ENCODE data around the gene DBH.

DBH gene

GRCh38 chr9:133599470-133600173 lies 36.5 kb upstream of the DBH start:
- Mint-ChIP-seq H3K4me3 (no peak overlapping the region), H3K27ac (no peak overlapping the region), H3K9me3 (peaks cover 15% of the 10 kb centered on the region), H3K27me3 (peaks cover 2% of the 10 kb centered on the region), H3K4me1 (peaks cover 5% of the 10 kb centered on the region), H3K36me3 (ENCODE audit: low read depth) (peaks cover 5% of the 10 kb centered on the region)
- DNase-seq: no peak
- ATAC-seq: no peak

- no peak overlapping the region for H3K4me3 Mint-ChIP-seq
- peaks cover 15% of the 10 kb centered on the region for H3K9me3 Mint-ChIP-seq
- peaks cover 5% of the 10 kb centered on the region for H3K36me3 Mint-ChIP-seq (ENCODE audit: low read depth)
- H3K27me3 Mint-ChIP-seq: peaks cover 6% of the 10 kb centered on the region
- no peak for ATAC-seq
- no peak overlapping the region for H3K27ac Mint-ChIP-seq
- DNase-seq: no peak
- peaks cover 7% of the 10 kb centered on the region for H3K4me1 Mint-ChIP-seq
Observed at GRCh38 chr9:133600739-133601138, 35.4 kb upstream of the DBH start.

GRCh38 chr9:133601746-133602145 lies 34.4 kb upstream of the DBH start:
- H3K27me3 Mint-ChIP-seq: peaks cover 9% of the 10 kb centered on the region
- H3K4me3 Mint-ChIP-seq: no peak overlapping the region
- DNase-seq: no peak
- peaks cover 15% of the 10 kb centered on the region for H3K9me3 Mint-ChIP-seq
- H3K27ac Mint-ChIP-seq: no peak overlapping the region
- H3K4me1 Mint-ChIP-seq: peaks cover 7% of the 10 kb centered on the region
- peaks cover 5% of the 10 kb centered on the region for H3K36me3 Mint-ChIP-seq (ENCODE audit: low read depth)
- ATAC-seq: no peak

- Mint-ChIP-seq H3K4me1 (peaks cover 7% of the 10 kb centered on the region), H3K27me3 (peaks cover 12% of the 10 kb centered on the region), H3K27ac (no peak overlapping the region), H3K9me3 (peaks cover 9% of the 10 kb centered on the region), H3K36me3 (ENCODE audit: low read depth) (peaks cover 4% of the 10 kb centered on the region), H3K4me3 (no peak overlapping the region)
- no peak for DNase-seq
- no peak for ATAC-seq
Observed at GRCh38 chr9:133602277-133602676, 33.9 kb upstream of the DBH start.

GRCh38 chr9:133603135-133603927 lies 32.8 kb upstream of the DBH start:
- ATAC-seq (no peak), DNase-seq (no peak)
- H3K9me3 Mint-ChIP-seq: no peaks in the 10 kb centered on the region
- H3K4me1 Mint-ChIP-seq: peaks cover 7% of the 10 kb centered on the region
- H3K4me3 Mint-ChIP-seq: no peak overlapping the region
- no peaks in the 10 kb centered on the region for H3K36me3 Mint-ChIP-seq (ENCODE audit: low read depth)
- peaks cover 18% of the 10 kb centered on the region for H3K27me3 Mint-ChIP-seq
- no peak overlapping the region for H3K27ac Mint-ChIP-seq

GRCh38 chr9:133604214-133604613 lies 31.9 kb upstream of the DBH start:
- peak; percentile 44 for DNase-seq

GRCh38 chr9:133604856-133605255 lies 31.3 kb upstream of the DBH start:
- Mint-ChIP-seq H3K4me3 (no peak overlapping the region), H3K36me3 (ENCODE audit: low read depth) (no peaks in the 10 kb centered on the region), H3K27me3 (peaks cover 25% of the 10 kb centered on the region), H3K9me3 (no peaks in the 10 kb centered on the region), H3K4me1 (peaks cover 8% of the 10 kb centered on the region), H3K27ac (no peak overlapping the region)
- peak; percentile 21 for ATAC-seq
- no peak for DNase-seq

More at GRCh38 chr9:133604214-133604613, 31.9 kb upstream of the DBH start:
- no peak overlapping the region for H3K4me3 Mint-ChIP-seq
- peaks cover 7% of the 10 kb centered on the region for H3K4me1 Mint-ChIP-seq
- peaks cover 20% of the 10 kb centered on the region for H3K27me3 Mint-ChIP-seq
- peak; percentile 51 for ATAC-seq
- no peak overlapping the region for H3K27ac Mint-ChIP-seq
- no peaks in the 10 kb centered on the region for H3K36me3 Mint-ChIP-seq (ENCODE audit: low read depth)
- no peaks in the 10 kb centered on the region for H3K9me3 Mint-ChIP-seq

- peaks cover 8% of the 10 kb centered on the region for H3K4me1 Mint-ChIP-seq
- H3K27ac Mint-ChIP-seq: no peak overlapping the region
- no peaks in the 10 kb centered on the region for H3K36me3 Mint-ChIP-seq (ENCODE audit: low read depth)
- H3K4me3 Mint-ChIP-seq: no peak overlapping the region
- DNase-seq (no peak), ATAC-seq (no peak)
- peaks cover 29% of the 10 kb centered on the region for H3K27me3 Mint-ChIP-seq
- no peaks in the 10 kb centered on the region for H3K9me3 Mint-ChIP-seq
Observed at GRCh38 chr9:133605446-133605845, 30.7 kb upstream of the DBH start.

GRCh38 chr9:133605856-133606707 lies 30.1 kb upstream of the DBH start:
- no peak for ATAC-seq
- Mint-ChIP-seq H3K36me3 (ENCODE audit: low read depth) (no peaks in the 10 kb centered on the region), H3K4me3 (no peak overlapping the region), H3K27me3 (peaks cover 36% of the 10 kb centered on the region), H3K4me1 (peaks cover 8% of the 10 kb centered on the region), H3K27ac (no peak overlapping the region), H3K9me3 (no peaks in the 10 kb centered on the region)
- no peak for DNase-seq

GRCh38 chr9:133606708-133607025 lies 29.5 kb upstream of the DBH start:
- Mint-ChIP-seq H3K27me3 (peaks cover 42% of the 10 kb centered on the region), H3K9me3 (no peaks in the 10 kb centered on the region), H3K4me1 (peaks cover 8% of the 10 kb centered on the region), H3K36me3 (ENCODE audit: low read depth) (no peaks in the 10 kb centered on the region), H3K27ac (no peak overlapping the region), H3K4me3 (no peak overlapping the region)
- no peak for DNase-seq
- ATAC-seq: no peak

GRCh38 chr9:133607381-133607780 lies 28.8 kb upstream of the DBH start:
- Mint-ChIP-seq H3K9me3 (no peaks in the 10 kb centered on the region), H3K36me3 (ENCODE audit: low read depth) (no peaks in the 10 kb centered on the region), H3K4me1 (peaks cover 8% of the 10 kb centered on the region), H3K4me3 (no peak overlapping the region), H3K27ac (no peak overlapping the region), H3K27me3 (peaks cover 45% of the 10 kb centered on the region)
- DNase-seq (no peak), ATAC-seq (no peak)

GRCh38 chr9:133607976-133608375 lies 28.2 kb upstream of the DBH start:
- DNase-seq (no peak), ATAC-seq (no peak)
- Mint-ChIP-seq H3K9me3 (no peaks in the 10 kb centered on the region), H3K27ac (no peak overlapping the region), H3K4me1 (peaks cover 8% of the 10 kb centered on the region), H3K36me3 (ENCODE audit: low read depth) (no peaks in the 10 kb centered on the region), H3K27me3 (peaks cover 45% of the 10 kb centered on the region), H3K4me3 (no peak overlapping the region)

GRCh38 chr9:133608382-133608781 lies 27.8 kb upstream of the DBH start:
- H3K4me3 Mint-ChIP-seq: no peak overlapping the region
- H3K27me3 Mint-ChIP-seq: peaks cover 48% of the 10 kb centered on the region

GRCh38 chr9:133608889-133609288 lies 27.3 kb upstream of the DBH start:
- H3K4me1 Mint-ChIP-seq: peaks cover 8% of the 10 kb centered on the region
- no peak overlapping the region for H3K27ac Mint-ChIP-seq
- H3K36me3 Mint-ChIP-seq (ENCODE audit: low read depth): no peaks in the 10 kb centered on the region
- no peaks in the 10 kb centered on the region for H3K9me3 Mint-ChIP-seq
- peaks cover 48% of the 10 kb centered on the region for H3K27me3 Mint-ChIP-seq
- DNase-seq: no peak
- no peak for ATAC-seq
- H3K4me3 Mint-ChIP-seq: no peak overlapping the region

More at GRCh38 chr9:133608382-133608781, 27.8 kb upstream of the DBH start:
- H3K36me3 Mint-ChIP-seq (ENCODE audit: low read depth): no peaks in the 10 kb centered on the region
- peaks cover 8% of the 10 kb centered on the region for H3K4me1 Mint-ChIP-seq
- H3K27ac Mint-ChIP-seq: no peak overlapping the region
- no peaks in the 10 kb centered on the region for H3K9me3 Mint-ChIP-seq
- ATAC-seq (no peak), DNase-seq (no peak)
